Tibial nerve (tissue), 3 donors: ENCODE results near the gene CPNE6.

ENCODE experiments used
- CTCF ChIP-seq, 5 experiments: fragments of 200-600 bp in 3 of 5; fragments of 450-650 bp in 2 of 5; sonication (generic) in 3 of 5; IDR thresholded peaks; one replicate each; pipeline ENCODE4 v1.5.1; 2016 to 2019; ENCODE audit warnings: antibody characterized with exemption in 5 of 5, mild to moderate bottlenecking in 3 of 5, moderate library complexity in 2 of 5
- POLR2A ChIP-seq, 2 donors: fragments of 450-650 bp; IDR thresholded peaks; one replicate each; pipeline ENCODE4 v1.6.1; 2017; ENCODE audit warnings: antibody characterized with exemption in 2 of 2, mild to moderate bottlenecking in 2 of 2, moderate library complexity in 2 of 2

DNA sequence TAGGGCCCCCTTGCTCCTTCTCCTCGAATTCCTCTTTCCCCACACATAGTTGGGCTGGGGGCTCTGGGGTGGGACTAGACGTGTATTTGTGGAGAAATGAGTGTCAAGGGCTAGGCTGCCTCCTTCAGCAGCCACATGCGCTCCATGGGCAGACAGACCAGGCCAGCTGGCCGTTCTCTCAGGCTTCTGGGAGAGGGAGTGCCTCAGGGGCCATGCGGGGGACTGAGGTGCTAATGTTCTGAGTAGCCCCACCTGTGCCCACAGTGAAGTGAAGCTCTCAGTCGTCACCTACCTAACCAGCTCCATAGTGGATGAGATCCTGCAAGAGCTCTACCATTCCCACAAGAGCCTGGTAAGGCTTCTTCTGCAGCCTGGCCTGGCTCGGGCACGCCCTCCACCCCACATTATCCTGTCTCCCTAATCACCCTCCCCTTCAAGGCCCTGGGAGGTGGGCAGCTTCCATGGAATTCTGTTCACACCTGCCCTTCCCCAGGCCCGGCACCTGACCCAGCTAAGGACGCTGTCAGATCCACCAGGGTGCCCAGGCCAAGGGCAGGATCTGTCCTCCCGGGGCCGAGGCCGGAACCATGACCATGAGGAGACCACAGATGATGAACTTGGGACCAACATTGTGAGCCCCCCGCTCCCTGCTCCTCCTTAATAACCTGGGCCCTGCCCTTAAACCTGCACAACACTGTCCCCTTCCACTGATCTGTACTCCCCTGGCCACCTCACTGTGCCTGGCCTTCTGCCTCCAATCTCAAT, 9.0 kb upstream of the CPNE6 start:
- TF ChIP-seq CTCF (IDR thresholded peaks at IDR 0.05) (no peak), POLR2A (IDR thresholded peaks at IDR 0.05) (no peak)
